T-helper 1 cell treated with Interleukin-12 subunit alpha and Interleukin-12 subunit beta and Interleukin-4 antibody, amounts not matched to agents 30 μg/mL and 1 μg/mL, for 36 hours (primary cell): ENCODE results near the gene GABRD.
A peak's percentile ranks its signal among the peaks of the same experiment; 100 is the strongest.

Source experiments
- H3K27ac Mint-ChIP-seq: one replicate; pipeline ENCODE4 v1.8.0; 2021; ENCODE audit warnings: mild to moderate bottlenecking, mixed read lengths
- H3K27me3 Mint-ChIP-seq: one replicate; pipeline ENCODE4 v1.8.0; 2021; ENCODE audit warnings: low read depth, mixed read lengths
- H3K36me3 Mint-ChIP-seq: one replicate; pipeline ENCODE4 v1.8.0; 2021; ENCODE audit warnings: low read depth, mixed read lengths
- H3K4me1 Mint-ChIP-seq: one replicate; pipeline ENCODE4 v1.8.0; 2021; ENCODE audit warnings: low read depth, mixed read lengths
- H3K4me3 Mint-ChIP-seq: one replicate; pipeline ENCODE4 v1.8.0; 2021; ENCODE audit warnings: mild to moderate bottlenecking, moderate library complexity, mixed read lengths
- H3K9me3 Mint-ChIP-seq: one replicate; pipeline ENCODE4 v1.8.0; 2021; ENCODE audit warnings: mixed read lengths

GABRD gene

GRCh38 chr1:1996207-1996651 is 22.9 kb upstream of the GABRD start:
- Mint-ChIP-seq H3K4me1 (peaks cover 4% of the 10 kb centered on the region), H3K4me3 (peak overlapping the region; percentile 9), H3K9me3 (no peaks in the 10 kb centered on the region), H3K36me3 (peaks cover 2% of the 10 kb centered on the region), H3K27me3 (peaks cover 9% of the 10 kb centered on the region), H3K27ac (peak overlapping the region; percentile 55)

GRCh38 chr1:1997576-1997975 is 21.6 kb upstream of the GABRD start:
- H3K4me1 Mint-ChIP-seq, result peaks cover 4% of the 10 kb centered on the region
- no peak overlapping the region for H3K27ac Mint-ChIP-seq
- peaks cover 15% of the 10 kb centered on the region for H3K27me3 Mint-ChIP-seq
- no peaks in the 10 kb centered on the region for H3K9me3 Mint-ChIP-seq
- H3K4me3 Mint-ChIP-seq, result no peak overlapping the region
- peaks cover 2% of the 10 kb centered on the region for H3K36me3 Mint-ChIP-seq

- peaks cover 2% of the 10 kb centered on the region for H3K36me3 Mint-ChIP-seq
- peaks cover 4% of the 10 kb centered on the region for H3K4me1 Mint-ChIP-seq
- H3K4me3 Mint-ChIP-seq, result no peak overlapping the region
- no peaks in the 10 kb centered on the region for H3K9me3 Mint-ChIP-seq
- peaks cover 38% of the 10 kb centered on the region for H3K27me3 Mint-ChIP-seq
- no peak overlapping the region for H3K27ac Mint-ChIP-seq
Measured at GRCh38 chr1:2000432-2000831, 18.7 kb upstream of the GABRD start.

- H3K36me3 Mint-ChIP-seq, result peaks cover 2% of the 10 kb centered on the region
- no peak overlapping the region for H3K4me3 Mint-ChIP-seq
- no peaks in the 10 kb centered on the region for H3K9me3 Mint-ChIP-seq
- H3K4me1 Mint-ChIP-seq, result peaks cover 4% of the 10 kb centered on the region
- H3K27ac Mint-ChIP-seq, result no peak overlapping the region
- H3K27me3 Mint-ChIP-seq, result peaks cover 40% of the 10 kb centered on the region
Measured at GRCh38 chr1:2000850-2001249, 18.3 kb upstream of the GABRD start.

GRCh38 chr1:2001773-2002411 is 17.3 kb upstream of the GABRD start:
- Mint-ChIP-seq H3K4me3 (no peak overlapping the region), H3K9me3 (no peaks in the 10 kb centered on the region), H3K27ac (no peak overlapping the region), H3K27me3 (peaks cover 40% of the 10 kb centered on the region), H3K4me1 (no peaks in the 10 kb centered on the region), H3K36me3 (no peaks in the 10 kb centered on the region)

GRCh38 chr1:2003541-2004131 is 15.5 kb upstream of the GABRD start, which contains the start of gene CFAP74:
TSS of gene CFAP74 (minus strand) at chr1:2003786. CDS start at chr1:1990956, 12,830 bp downstream.
- Mint-ChIP-seq H3K9me3 (no peaks in the 10 kb centered on the region), H3K36me3 (no peaks in the 10 kb centered on the region), H3K4me1 (no peaks in the 10 kb centered on the region), H3K27ac (no peak within 1 kb of the TSS), H3K27me3 (peaks cover 36% of the 10 kb centered on the region), H3K4me3 (no peak within 1 kb of the TSS)

GRCh38 chr1:2004856-2005255 is 14.3 kb upstream of the GABRD start:
- Mint-ChIP-seq H3K4me3 (no peak overlapping the region), H3K27ac (no peak overlapping the region), H3K4me1 (no peaks in the 10 kb centered on the region), H3K9me3 (no peaks in the 10 kb centered on the region), H3K27me3 (peaks cover 36% of the 10 kb centered on the region), H3K36me3 (no peaks in the 10 kb centered on the region)

GRCh38 chr1:2009101-2010053 is 9.8 kb upstream of the GABRD start:
- no peaks in the 10 kb centered on the region for H3K9me3 Mint-ChIP-seq
- no peak overlapping the region for H3K27ac Mint-ChIP-seq
- no peaks in the 10 kb centered on the region for H3K36me3 Mint-ChIP-seq
- H3K27me3 Mint-ChIP-seq, result peaks cover 12% of the 10 kb centered on the region
- no peak overlapping the region for H3K4me3 Mint-ChIP-seq
- no peaks in the 10 kb centered on the region for H3K4me1 Mint-ChIP-seq

GRCh38 chr1:2014181-2014580 is 5.0 kb upstream of the GABRD start:
- peaks cover 6% of the 10 kb centered on the region for H3K4me1 Mint-ChIP-seq
- no peaks in the 10 kb centered on the region for H3K36me3 Mint-ChIP-seq

GRCh38 chr1:2014741-2015735 is 4.1 kb upstream of the GABRD start:
- Mint-ChIP-seq H3K36me3 (no peaks in the 10 kb centered on the region), H3K9me3 (no peaks in the 10 kb centered on the region), H3K27me3 (peaks cover 38% of the 10 kb centered on the region), H3K4me1 (peaks cover 6% of the 10 kb centered on the region), H3K27ac (no peak overlapping the region), H3K4me3 (no peak overlapping the region)

More at GRCh38 chr1:2014181-2014580, 5.0 kb upstream of the GABRD start:
- Mint-ChIP-seq H3K4me3 (no peak overlapping the region), H3K27me3 (peaks cover 34% of the 10 kb centered on the region), H3K27ac (no peak overlapping the region), H3K9me3 (no peaks in the 10 kb centered on the region)

- Mint-ChIP-seq H3K27ac (no peak overlapping the region), H3K27me3 (peaks cover 49% of the 10 kb centered on the region), H3K4me1 (peaks cover 6% of the 10 kb centered on the region), H3K9me3 (no peaks in the 10 kb centered on the region), H3K36me3 (no peaks in the 10 kb centered on the region), H3K4me3 (no peak overlapping the region)
Measured at GRCh38 chr1:2016123-2016522, 3.0 kb upstream of the GABRD start.

GRCh38 chr1:2018217-2019171 is 651 bp upstream of the GABRD start:
- no peak overlapping the region for H3K4me3 Mint-ChIP-seq
- no peaks in the 10 kb centered on the region for H3K36me3 Mint-ChIP-seq
- H3K27ac Mint-ChIP-seq, result no peak overlapping the region
- no peaks in the 10 kb centered on the region for H3K9me3 Mint-ChIP-seq
- H3K27me3 Mint-ChIP-seq, result peaks cover 50% of the 10 kb centered on the region
- H3K4me1 Mint-ChIP-seq, result peaks cover 6% of the 10 kb centered on the region
